Activated naive CD8-positive, alpha-beta T cell treated with anti-CD3 and anti-CD28 coated beads, Interleukin-2, amount 50 U/mL, for 16 hours (primary cell): ENCODE results near the gene PARD3B.

ENCODE experiments used
- DNase-seq: peaks from one replicate; pipeline ENCODE4 v3.0.0-alpha.2; 2020; ENCODE audit warnings: low read depth, low spot score

Gene PARD3B

DNA sequence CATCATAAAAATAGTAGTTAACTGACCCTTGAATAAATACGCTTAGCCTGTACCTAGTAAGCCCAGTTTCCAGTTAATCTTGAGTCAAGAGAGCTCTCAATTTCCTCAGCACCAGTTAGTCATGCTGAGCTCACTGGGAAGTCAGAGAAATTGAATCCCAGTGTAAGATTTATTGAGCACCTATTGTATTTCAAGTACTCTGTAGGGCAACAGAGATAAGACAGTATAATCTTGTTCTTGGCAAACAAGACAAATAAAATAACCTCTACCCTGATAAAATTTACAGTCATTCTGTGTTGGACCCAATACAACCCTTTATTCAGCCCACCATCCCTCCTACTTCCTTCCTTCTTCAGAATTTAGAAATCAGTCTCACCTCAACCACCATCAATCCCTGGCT is 1065.2 kb downstream of the PARD3B start:
- DNase-seq, result no peak

- DNase-seq, result peak; percentile 25
Measured at GRCh38 chr2:205612636-205613035, 1067.4 kb downstream of the PARD3B start.

DNA sequence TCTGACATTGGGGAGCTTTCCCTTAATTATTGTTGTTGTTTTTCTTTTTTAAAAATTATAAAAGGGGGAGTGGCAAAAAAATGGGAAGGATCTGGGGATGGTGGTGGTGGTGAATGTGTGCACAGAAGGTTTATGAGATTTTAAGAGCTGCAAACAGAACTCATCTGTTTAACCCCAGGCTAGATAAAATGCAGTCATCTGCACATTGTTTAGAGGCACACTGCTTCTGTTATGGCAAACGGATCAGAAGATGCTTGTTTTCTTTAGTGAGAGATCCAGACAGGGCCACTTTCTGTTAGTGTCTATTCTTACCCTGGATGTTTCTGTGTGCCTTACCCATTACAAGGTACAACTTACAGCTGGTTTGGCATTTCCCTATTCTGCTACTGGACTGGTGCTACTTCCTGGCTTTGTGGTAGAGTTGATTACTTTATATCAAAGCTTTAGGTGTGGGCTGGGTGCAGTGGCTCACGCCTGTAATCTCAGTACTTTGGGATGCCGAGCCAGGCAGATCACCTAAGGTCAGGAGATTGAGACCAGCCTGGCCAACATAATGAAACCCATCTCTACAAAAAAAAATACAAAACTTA is 1068.8 kb downstream of the PARD3B start:
- DNase-seq, result no peak

DNA sequence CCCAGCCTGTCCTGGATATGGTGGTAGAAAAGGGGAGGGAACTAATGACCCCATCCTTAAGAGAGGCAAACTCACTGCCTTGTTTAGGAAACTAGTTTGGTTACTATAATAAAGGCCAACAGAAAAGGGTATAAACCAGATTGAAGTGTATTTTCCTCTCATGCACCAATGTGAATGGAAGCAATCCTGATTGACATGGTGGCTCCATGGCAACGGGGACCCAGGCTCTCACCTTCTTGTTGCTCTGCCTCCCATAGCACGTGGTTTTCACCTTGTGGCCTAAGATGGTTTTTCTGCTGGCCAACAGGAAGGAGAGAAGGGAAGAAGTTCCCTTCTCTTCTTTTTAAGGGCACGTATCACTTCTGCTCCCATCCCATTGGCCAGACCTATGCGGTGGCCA is 1069.7 kb downstream of the PARD3B start:
- DNase-seq, result no peak

DNA sequence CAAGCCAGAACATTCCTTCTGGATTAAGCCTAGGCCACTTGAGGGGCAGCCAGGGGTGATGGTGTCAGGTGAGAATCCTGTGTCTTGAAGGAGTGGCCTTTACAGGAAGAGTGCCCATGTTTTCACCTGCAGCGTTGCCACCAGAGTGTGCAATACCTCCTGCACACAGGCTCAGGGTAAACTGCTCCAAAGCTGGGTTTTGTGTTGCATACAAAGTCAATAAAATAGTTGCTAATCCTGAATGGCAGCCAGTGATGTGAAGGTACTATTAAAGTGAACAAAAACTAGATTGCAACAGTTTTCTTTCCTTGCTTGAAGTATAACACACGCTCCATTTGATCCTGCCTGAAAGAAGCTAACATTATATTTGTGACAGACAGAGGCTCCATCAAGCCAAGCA is 1072.6 kb downstream of the PARD3B start:
- no peak for DNase-seq

GRCh38 chr2:205619600-205619999 is 1074.3 kb downstream of the PARD3B start:
- no peak for DNase-seq

- no peak for DNase-seq
Measured at GRCh38 chr2:205627085-205627484, 1081.8 kb downstream of the PARD3B start.

GRCh38 chr2:205628422-205628821 is 1083.1 kb downstream of the PARD3B start:
- no peak for DNase-seq

DNA sequence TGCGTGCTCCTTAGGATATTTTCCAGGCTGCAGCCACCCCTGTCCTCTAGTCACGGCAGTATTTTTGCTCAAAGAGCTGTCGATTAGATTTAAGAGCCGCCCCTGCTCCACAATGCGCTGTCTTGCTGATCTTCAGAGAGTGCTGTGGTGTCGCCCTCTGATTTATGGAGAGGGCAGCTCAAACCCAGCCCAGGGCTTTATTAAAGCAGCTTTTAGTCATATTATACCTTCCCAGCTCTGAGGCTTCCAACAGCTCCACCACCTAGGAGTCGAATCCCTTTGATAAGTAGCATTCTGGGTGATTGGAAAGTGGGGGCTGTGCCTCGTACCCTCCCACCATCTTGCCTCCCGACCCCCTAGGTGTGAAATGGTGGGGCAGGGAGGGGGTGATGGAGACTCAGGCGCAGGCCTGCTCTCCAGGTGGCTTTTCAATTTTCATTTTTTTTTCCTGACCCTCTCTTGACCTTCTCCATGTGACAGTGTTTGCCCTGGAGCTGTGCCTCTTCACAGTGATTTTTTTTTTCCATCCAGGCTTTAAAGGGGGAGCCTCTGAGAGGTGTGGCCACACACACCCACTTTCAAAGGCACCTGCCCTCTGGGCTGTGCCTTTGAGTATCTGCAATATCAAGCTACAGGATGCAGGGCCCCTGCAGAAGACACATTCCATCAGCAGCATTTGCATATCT is 1084.0 kb downstream of the PARD3B start:
- DNase-seq, result no peak

GRCh38 chr2:205633994-205634393 is 1088.7 kb downstream of the PARD3B start:
- DNase-seq, result no peak

DNA sequence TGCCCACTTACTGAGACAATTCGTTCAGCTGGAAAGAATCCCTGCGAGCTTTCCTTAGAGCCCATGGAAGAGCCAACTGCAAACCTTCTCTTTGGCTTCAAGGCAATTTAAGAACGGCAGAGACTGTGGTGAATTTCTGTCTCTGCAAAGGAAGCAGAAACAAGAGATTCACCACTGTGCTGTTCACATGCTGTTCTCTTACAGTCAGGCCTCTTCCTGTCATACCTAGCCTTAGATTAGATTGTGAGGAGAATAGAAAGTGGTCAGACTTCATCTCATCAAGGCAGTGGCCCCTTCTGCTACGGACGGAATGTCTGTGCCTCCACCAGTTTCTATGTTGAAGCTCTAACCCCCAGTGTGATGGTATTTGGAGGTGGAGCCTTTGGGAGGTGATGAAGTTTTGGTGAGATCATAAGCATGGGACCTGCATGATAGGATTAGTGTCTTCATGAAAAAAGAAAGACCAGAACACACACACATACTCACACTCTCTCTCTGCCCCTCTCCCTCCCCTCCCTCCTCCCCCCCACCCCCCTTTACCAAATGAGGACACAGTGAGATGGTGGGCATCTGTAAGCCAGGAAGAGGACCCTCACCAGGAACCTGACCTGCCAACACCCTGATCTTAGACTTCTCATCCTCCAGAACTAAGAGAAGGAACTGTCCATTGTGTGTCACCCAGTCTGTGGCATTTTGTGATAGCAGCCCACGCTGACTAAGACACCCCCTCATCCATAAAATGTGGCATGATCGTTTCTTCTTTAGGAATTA is 1091.5 kb downstream of the PARD3B start:
- DNase-seq, result no peak

DNA sequence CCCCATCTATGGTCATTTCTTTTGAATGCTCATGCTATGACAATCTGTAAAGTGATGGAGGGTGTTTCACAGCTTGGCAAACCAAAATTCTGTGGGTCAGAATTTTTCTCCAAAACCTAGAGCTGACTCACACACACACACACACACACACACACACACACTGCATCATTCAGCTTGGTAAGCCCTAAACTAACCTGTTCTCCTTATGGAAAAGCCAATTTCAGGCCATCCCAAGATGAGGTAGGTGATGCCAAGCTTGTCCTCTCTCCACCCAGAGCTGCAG is 1092.0 kb downstream of the PARD3B start:
- no peak for DNase-seq

DNA sequence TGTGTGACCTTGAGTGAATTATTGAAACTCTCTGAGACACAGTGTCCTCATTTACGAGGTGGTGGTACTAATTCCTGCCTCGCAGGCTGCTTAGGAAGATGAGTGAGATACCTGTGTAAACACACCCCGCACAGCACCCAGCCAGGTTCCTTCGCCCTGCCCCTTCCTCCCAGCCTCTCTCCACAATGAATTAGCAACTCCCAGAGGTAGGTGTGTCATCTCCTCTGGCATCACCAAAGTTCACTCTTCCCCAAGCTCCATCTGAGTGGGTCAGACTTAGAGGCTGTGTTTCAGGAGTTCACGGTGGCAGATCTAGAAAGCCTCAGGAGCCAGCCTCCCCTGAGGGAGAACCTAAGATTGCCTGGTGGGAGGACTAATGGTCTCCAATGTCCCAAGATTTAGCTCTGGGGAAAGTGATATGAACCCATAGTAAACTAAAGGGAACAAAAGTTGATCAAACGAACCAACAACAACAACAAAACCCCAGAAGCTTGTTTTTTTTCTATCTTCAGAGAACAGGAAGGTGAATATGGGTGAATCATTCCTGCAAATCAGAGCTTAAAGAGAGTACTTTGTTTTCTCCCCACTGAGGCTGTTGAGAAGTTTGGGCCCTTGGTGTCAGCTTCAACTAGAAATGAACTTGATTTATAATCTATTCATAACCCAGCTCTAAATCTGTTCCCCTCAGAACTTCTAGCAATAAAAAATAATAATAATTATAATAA is 1092.7 kb downstream of the PARD3B start:
- no peak for DNase-seq

- no peak for DNase-seq
Measured at GRCh38 chr2:205640716-205641115, 1095.4 kb downstream of the PARD3B start.

DNA sequence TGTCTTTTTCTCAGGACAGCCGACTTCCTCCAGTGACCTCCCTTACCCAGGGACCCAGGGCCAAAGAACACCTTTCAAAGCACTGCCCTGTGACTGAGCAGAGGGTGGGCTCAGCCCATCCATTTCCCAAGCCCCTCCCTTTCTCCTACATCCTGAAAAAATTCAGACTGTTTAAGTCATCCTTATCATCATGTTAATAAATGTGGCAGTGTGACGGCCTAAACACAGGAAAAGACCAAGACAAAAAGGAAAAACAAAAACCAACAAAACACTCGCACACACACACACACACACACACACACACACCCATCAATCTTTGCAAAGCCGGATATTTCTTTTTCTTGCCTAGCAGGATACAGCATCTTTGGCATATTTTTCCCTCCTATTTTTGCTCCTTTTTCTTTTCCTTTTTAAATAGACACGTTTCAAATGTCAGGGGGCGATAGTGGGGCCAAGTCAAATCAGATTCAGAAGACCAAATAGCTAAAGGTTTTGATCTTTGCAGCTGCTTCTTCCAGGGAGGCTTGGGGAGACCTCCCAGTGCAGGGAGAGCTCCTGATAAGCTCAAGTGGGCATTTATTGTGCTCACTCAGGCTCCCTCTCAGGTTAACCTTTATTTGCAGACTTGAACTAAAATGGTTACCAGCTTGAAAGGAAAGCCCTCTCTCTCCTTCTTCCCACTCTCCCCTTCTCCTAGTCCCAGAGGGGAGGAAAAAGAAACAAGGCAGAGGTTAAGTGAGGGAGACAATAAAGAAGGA is 1097.5 kb downstream of the PARD3B start:
- no peak for DNase-seq

DNA sequence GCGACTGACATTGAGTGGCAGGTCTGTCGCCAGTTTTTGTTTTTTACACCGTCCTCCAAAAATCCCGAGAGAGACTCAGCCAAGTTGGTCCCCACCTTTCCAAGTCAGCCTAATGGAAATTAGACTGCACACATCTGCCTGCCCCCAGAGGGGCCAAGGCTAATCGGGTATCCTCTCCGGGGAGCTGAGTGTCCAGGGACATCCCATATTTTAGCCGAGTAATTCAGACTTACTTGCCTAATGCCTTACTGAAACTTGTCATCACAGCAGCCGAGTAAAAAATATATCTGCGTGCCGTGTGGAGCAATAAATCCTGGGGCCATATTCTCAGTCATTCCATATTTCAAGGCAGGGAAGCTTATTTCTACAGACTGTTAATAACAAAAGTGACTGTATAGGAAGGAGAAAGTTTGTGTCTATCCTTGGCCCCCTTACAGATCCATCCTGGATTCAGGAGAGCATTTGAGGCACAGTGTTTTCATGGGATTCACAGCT is 1098.2 kb downstream of the PARD3B start:
- DNase-seq, result no peak

DNA sequence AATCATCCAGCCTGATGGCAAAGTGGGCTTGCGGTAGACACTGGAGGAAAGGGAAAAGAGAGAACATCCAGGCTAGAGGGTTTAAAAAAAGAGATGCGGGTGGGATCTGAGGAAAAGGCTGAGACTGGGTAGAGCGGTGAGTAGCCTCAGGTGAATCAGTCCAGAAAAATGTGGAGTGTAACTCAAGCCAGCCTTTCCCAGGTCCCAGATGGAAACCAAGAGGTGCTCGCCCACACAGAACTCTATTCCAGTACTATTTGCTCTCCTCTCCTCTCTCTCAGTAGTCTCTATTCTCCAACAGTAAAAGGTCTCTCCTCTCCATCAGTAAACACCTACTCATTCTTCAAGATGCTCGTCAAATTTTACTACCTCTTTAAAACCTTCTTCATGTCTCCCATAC is 1098.7 kb downstream of the PARD3B start:
- DNase-seq, result no peak

GRCh38 chr2:205646680-205647079 is 1101.4 kb downstream of the PARD3B start:
- DNase-seq, result no peak

- DNase-seq, result no peak
Measured at GRCh38 chr2:205650450-205650849, 1105.2 kb downstream of the PARD3B start.

DNA sequence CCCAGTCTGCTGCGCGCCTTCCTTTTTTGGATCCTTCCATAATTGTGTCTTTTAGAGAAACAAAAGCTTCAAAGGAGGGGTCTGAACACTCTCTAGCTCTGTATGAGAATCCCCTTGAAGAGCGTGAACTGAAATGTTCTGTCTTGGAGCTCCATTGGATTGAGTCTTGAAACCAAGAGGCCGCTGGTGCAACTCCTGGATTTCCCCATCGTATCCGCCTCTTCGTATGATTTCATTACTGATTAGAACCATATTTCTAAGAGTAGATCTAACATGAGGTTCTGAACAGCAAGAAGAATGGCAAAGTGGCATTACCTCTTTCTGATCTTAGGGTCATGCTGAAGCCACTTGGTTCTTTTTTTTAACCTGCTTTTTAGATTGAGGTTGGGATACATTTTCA is 1105.7 kb downstream of the PARD3B start:
- DNase-seq, result no peak

- no peak for DNase-seq
Measured at GRCh38 chr2:205651719-205652118, 1106.4 kb downstream of the PARD3B start.
